MM.1S (cell line): Measurements from ENCODE around the gene DMPK.

ENCODE experiments used
- CTCF ChIP-seq: fragments of 300-600 bp; sonication (generic); IDR thresholded peaks from 2 replicates; pipeline ENCODE4 v1.5.1; 2016; ENCODE audit warnings: antibody characterized with exemption, low read length, mixed read lengths
- EZH2 ChIP-seq: fragments of 300-600 bp; sonication (generic); optimal IDR thresholded peaks from 2 replicates; pipeline ENCODE3; 2017; ENCODE audit warnings: low read depth, mild to moderate bottlenecking, antibody characterized with exemption, low read length, mixed read lengths
- EZH2phosphoT487 ChIP-seq: fragments of 300-600 bp; sonication (generic); IDR thresholded peaks from 2 replicates; pipeline ENCODE4 v1.6.1; 2018; ENCODE audit warnings: antibody characterized with exemption, low read length

GRCh38 chr19:45778010-45778661 is 4.2 kb downstream of the DMPK start:
- TF ChIP-seq EZH2 (no peak), CTCF (no peak), EZH2phosphoT487 (no peak)
